Esophagus muscularis mucosa (tissue), 4 donors: ENCODE results near the gene CD84. TPM values are rescaled to one million over a fixed set of nuclear protein-coding genes. Genes with fewer than 3 reads are reported as not detected.

Experiments
- DNase-seq: peaks from one replicate; pipeline ENCODE4 v3.0.0-alpha.2; 2017; ENCODE audit errors: extremely low spot score
- H3K27ac ChIP-seq, 4 donors: fragments of 200-600 bp; sonication (generic); replicated peaks in 1 of 4; 1 replicate in 3 of 4; 2 replicates in 1 of 4; pipeline ENCODE4 v1.5.1; 2016 to 2019; ENCODE audit warnings: mild to moderate bottlenecking in 1 of 4
- H3K27me3 ChIP-seq, 4 donors: fragments of 200-600 bp; sonication (generic); one replicate each; pipeline versions ENCODE4 v1.5.1 to v1.6.0; 2016 to 2019
- H3K36me3 ChIP-seq, 4 donors: fragments of 200-600 bp; sonication (generic); one replicate each; pipeline ENCODE4 v1.5.1; 2016 to 2019
- H3K4me1 ChIP-seq, 4 donors: fragments of 200-600 bp; sonication (generic); one replicate each; pipeline ENCODE4 v1.5.1; 2016 to 2019
- H3K4me3 ChIP-seq, 4 donors: fragments of 200-600 bp; sonication (generic); 1 replicate in 2 of 4; 2 replicates in 2 of 4; pipeline ENCODE4 v1.5.1; 2016 to 2019; ENCODE audit warnings: mild to moderate bottlenecking in 4 of 4, moderate library complexity in 1 of 4
- H3K9me3 ChIP-seq, 4 donors: fragments of 200-600 bp; sonication (generic); 1 replicate in 3 of 4; 2 replicates in 1 of 4; pipeline ENCODE4 v1.5.1; 2016 to 2019
- CTCF ChIP-seq, 3 experiments: fragments of 200-600 bp in 2 of 3; fragments of 450-650 bp in 1 of 3; sonication (generic) in 2 of 3; IDR thresholded peaks; one replicate each; pipeline ENCODE4 v1.5.1; 2017 to 2019; ENCODE audit warnings: antibody characterized with exemption in 3 of 3, mild to moderate bottlenecking in 2 of 3, moderate library complexity in 1 of 3
- EP300 ChIP-seq: sonication (generic); formaldehyde crosslinking; IDR thresholded peaks from one replicate; pipeline ENCODE4 v1.6.1; 2017; ENCODE audit warnings: antibody characterized with exemption
- POLR2A ChIP-seq: fragments of 450-650 bp; IDR thresholded peaks from one replicate; pipeline ENCODE4 v1.6.1; 2017; ENCODE audit warnings: antibody characterized with exemption, moderate library complexity, mild to moderate bottlenecking, low read depth
- POLR2AphosphoS5 ChIP-seq, 2 donors: sonication (generic); formaldehyde crosslinking; IDR thresholded peaks; one replicate each; pipeline ENCODE4 v1.6.1; 2017; ENCODE audit warnings: antibody characterized with exemption in 2 of 2
- WGBS: methylation state at CpG from one replicate; pipeline ENCODE4 v1.1.5; 2018; 5-methylcytosine and 5-hydroxymethylcytosine counted together
- intact Hi-C: fragments of 100-400 bp; cut with DNase I; formaldehyde crosslinking; loops from one replicate; pipeline ENCODE4 v1.15.1; 2023
- total RNA-seq, 4 donors: library from RNA; depleted of rRNA; stranded (reverse); fragments of >200 nt; gene quantifications; one replicate each; pipeline versions ENCODE4 v1.1.0 to v1.2.1, GENCODE V29; 2016

CD84 gene
- total RNA-seq, 4 donors from 2014 or later: 2.7 to 7.3 (median 4.7) TPM

GRCh38 chr1:160581961-160582360, 2.7 kb upstream of the CD84 start:
- no peaks in the 10 kb centered on the region for H3K36me3 ChIP-seq
- H3K27me3 ChIP-seq: no peaks in the 10 kb centered on the region
- DNase-seq: no peak
- no peak for TF ChIP-seq CTCF (IDR thresholded peaks at IDR 0.05)
- no peak for TF ChIP-seq EP300
- TF ChIP-seq POLR2A: no peak
- TF ChIP-seq POLR2AphosphoS5 (IDR thresholded peaks at IDR 0.05): no peak
- intact Hi-C loops: no loop called here
- no peak overlapping the region for H3K27ac ChIP-seq
- no peaks in the 10 kb centered on the region for H3K4me1 ChIP-seq
- no peaks in the 10 kb centered on the region for H3K9me3 ChIP-seq
- WGBS: 63% methylated on average over 2 of the region's 2 CpGs
- no peak overlapping the region for H3K4me3 ChIP-seq

- intact Hi-C loops: no loop called here
- no peaks in the 10 kb centered on the region for H3K27me3 ChIP-seq
- no peaks in the 10 kb centered on the region for H3K36me3 ChIP-seq
- no peak for TF ChIP-seq CTCF (IDR thresholded peaks at IDR 0.05)
- no peak for TF ChIP-seq POLR2AphosphoS5 (IDR thresholded peaks at IDR 0.05)
- TF ChIP-seq POLR2A: no peak
- no peak for TF ChIP-seq EP300
- no peak overlapping the region for H3K4me3 ChIP-seq
- no peaks in the 10 kb centered on the region for H3K4me1 ChIP-seq
- H3K27ac ChIP-seq: no peak overlapping the region
- WGBS: 61% methylated on average over 1 of the region's 1 CpG
- no peaks in the 10 kb centered on the region for H3K9me3 ChIP-seq
- DNase-seq: no peak
Measured at GRCh38 chr1:160580221-160580812, 1.0 kb upstream of the CD84 start.

- Histone ChIP-seq H3K9me3 (no peaks in the 10 kb centered on the region), H3K4me3 (peak overlapping the region; percentile 11 to 39 (median 18)), H3K27ac (no peak overlapping the region), H3K36me3 (no peaks in the 10 kb centered on the region), H3K27me3 (no peaks in the 10 kb centered on the region), H3K4me1 (no peaks in the 10 kb centered on the region)
- DNase-seq: no peak
- intact Hi-C loops: no loop called here
- WGBS: 40% methylated on average over 3 of the region's 3 CpGs
- TF ChIP-seq EP300 (no peak), CTCF (IDR thresholded peaks at IDR 0.05) (no peak), POLR2A (no peak), POLR2AphosphoS5 (IDR thresholded peaks at IDR 0.05) (no peak)
Measured at GRCh38 chr1:160578525-160579191, 638 bp downstream of the CD84 start.

- TF ChIP-seq EP300: no peak
- H3K36me3 ChIP-seq: no peaks in the 10 kb centered on the region
- intact Hi-C loops: no loop called here
- no peaks in the 10 kb centered on the region for H3K9me3 ChIP-seq
- H3K4me1 ChIP-seq: no peaks in the 10 kb centered on the region
- WGBS: 66% methylated on average over 3 of the region's 3 CpGs
- H3K27ac ChIP-seq: no peak overlapping the region
- H3K4me3 ChIP-seq: peak overlapping the region; percentile 11 to 39 (median 18)
- no peak for DNase-seq
- H3K27me3 ChIP-seq: no peaks in the 10 kb centered on the region
Measured at GRCh38 chr1:160578175-160578524, 1.1 kb downstream of the CD84 start.

- Histone ChIP-seq H3K36me3 (no peaks in the 10 kb centered on the region), H3K4me3 (peak overlapping the region in 1 of 4 donors; percentile 13)
Measured at GRCh38 chr1:160577671-160578070, 1.6 kb downstream of the CD84 start.

More at GRCh38 chr1:160577671-160578070, 1.6 kb downstream of the CD84 start:
- H3K27ac ChIP-seq: no peak overlapping the region
- H3K9me3 ChIP-seq: no peaks in the 10 kb centered on the region
- WGBS: 65% methylated on average over 2 of the region's 2 CpGs
- H3K27me3 ChIP-seq: no peaks in the 10 kb centered on the region
- no peak for TF ChIP-seq EP300
- TF ChIP-seq POLR2AphosphoS5 (IDR thresholded peaks at IDR 0.05): no peak
- TF ChIP-seq POLR2A: no peak
- TF ChIP-seq CTCF (IDR thresholded peaks at IDR 0.05): no peak
- intact Hi-C loops: no loop called here
- no peak for DNase-seq
- H3K4me1 ChIP-seq: no peaks in the 10 kb centered on the region
